H1 (cell line): ENCODE results near the gene PBX1. TPM values are rescaled to one million over a fixed set of nuclear protein-coding genes. Genes with fewer than 3 reads are reported as not detected.

Experiments
- CTCF ChIA-PET: fragments of 300-600 bp; sonication (Branson Sonifier 250); formaldehyde crosslinking; loops from one replicate; lab custom pipeline; 2021; ENCODE audit not compliant: partially characterized antibody; lab: Charles Lee
- POLR2A ChIA-PET: fragments of 300-600 bp; sonication (Branson Sonifier 250); formaldehyde crosslinking; loops from one replicate; lab custom pipeline; 2021; ENCODE audit warnings: inconsistent platforms; ENCODE audit not compliant: partially characterized antibody; lab: Charles Lee
- DNase-seq, 2 experiments: peaks; one replicate each; pipeline versions ENCODE4 v3.0.0 to v3.0.0-alpha.2; 2010 to 2022; ENCODE audit warnings: low spot score in 2 of 2, low read depth in 1 of 2, mixed read lengths in 1 of 2
- FAIRE-seq: peaks from 2 replicates; lab custom pipeline; 2011; peaks lifted over from hg19 to GRCh38; lab: Jason Lieb, UNC
- H2AFZ ChIP-seq: 2 replicates; pipeline ENCODE4 v1.8.1; 2012; ENCODE audit warnings: low read length, inconsistent platforms
- H2AK5ac ChIP-seq: 2 replicates; pipeline ENCODE4 v1.6.1; 2013; ENCODE audit warnings: low read depth, low read length
- H2BK120ac ChIP-seq: replicated peaks from 2 replicates; pipeline ENCODE3; 2013; ENCODE audit warnings: low read depth, low read length, inconsistent platforms
- H2BK12ac ChIP-seq: 2 replicates; pipeline ENCODE4 v1.6.1; 2013; ENCODE audit warnings: low read depth, low read length
- H2BK15ac ChIP-seq: 2 replicates; pipeline ENCODE4 v1.6.1; 2013; ENCODE audit warnings: low read length
- H2BK20ac ChIP-seq: 2 replicates; pipeline ENCODE4 v1.6.1; 2013; ENCODE audit warnings: low read length
- H2BK5ac ChIP-seq: 2 replicates; pipeline ENCODE4 v1.6.1; 2013; ENCODE audit warnings: low read depth, low read length
- H3K14ac ChIP-seq: 2 replicates; pipeline ENCODE4 v1.6.1; 2013; ENCODE audit warnings: inconsistent platforms; ENCODE audit not compliant: insufficient read length
- H3K18ac ChIP-seq: 2 replicates; pipeline ENCODE4 v1.6.1; 2013; ENCODE audit warnings: low read length; ENCODE audit errors: extremely low read depth
- H3K23ac ChIP-seq: 2 replicates; pipeline ENCODE4 v1.6.1; 2013; ENCODE audit warnings: inconsistent platforms; ENCODE audit not compliant: insufficient read length
- H3K23me2 ChIP-seq: 2 replicates; pipeline ENCODE4 v1.6.1; 2013; ENCODE audit warnings: low read depth, low read length
- H3K27ac ChIP-seq: 2 replicates; pipeline ENCODE4 v1.6.1; 2011; ENCODE audit warnings: low read depth, low read length, inconsistent platforms
- H3K27me3 ChIP-seq, 4 experiments: replicated peaks in 1 of 4; 1 replicate in 1 of 4; 2 replicates in 3 of 4; pipeline versions ENCODE4 v1.6.1 to v1.8.1; 2011 to 2013; ENCODE audit warnings: low read length in 3 of 4, mild to moderate bottlenecking in 3 of 4, inconsistent platforms in 2 of 4, mixed read lengths in 2 of 4, moderate library complexity in 1 of 4; ENCODE audit not compliant: control insufficient read depth in 3 of 4, insufficient read depth in 3 of 4; ENCODE audit errors: extremely low read depth in 1 of 4
- H3K36me3 ChIP-seq, 4 experiments: 2 replicates each; pipeline versions ENCODE4 v1.6.1 to v1.8.1; 2011 to 2013; ENCODE audit warnings: mild to moderate bottlenecking in 4 of 4, low read length in 3 of 4, moderate library complexity in 2 of 4, control low read depth in 1 of 4, inconsistent platforms in 1 of 4; ENCODE audit not compliant: insufficient read depth in 4 of 4, control insufficient read depth in 2 of 4
- H3K4ac ChIP-seq: replicated peaks from 2 replicates; pipeline ENCODE3; 2013; ENCODE audit warnings: low read length, low read depth, mixed read lengths, inconsistent platforms; ENCODE audit not compliant: insufficient read length
- H3K4me1 ChIP-seq, 4 experiments: replicated peaks in 1 of 4; 1 replicate in 1 of 4; 2 replicates in 3 of 4; pipeline versions ENCODE4 v1.6.1 to v1.8.1; 2011 to 2013; ENCODE audit warnings: low read length in 3 of 4, inconsistent platforms in 2 of 4, mixed read lengths in 1 of 4; ENCODE audit not compliant: insufficient read depth in 4 of 4, control insufficient read depth in 3 of 4
- H3K4me2 ChIP-seq, 2 experiments: 2 replicates each; pipeline versions ENCODE4 v1.6.1 to v1.8.1; 2011 to 2013; ENCODE audit warnings: low read depth in 2 of 2, low read length in 2 of 2, control low read depth in 1 of 2, inconsistent platforms in 1 of 2, mild to moderate bottlenecking in 1 of 2; ENCODE audit not compliant: insufficient read depth in 1 of 2
- H3K4me3 ChIP-seq, 4 experiments: fragments of 200-600, 300-600 bp in 1 of 4; sonication (generic), shearing (Covaris generic), sonication (Bioruptor Twin) in 1 of 4; 2 replicates each; pipeline versions ENCODE4 v1.5.1 to v1.8.1; 2011 to 2016; ENCODE audit warnings: low read length in 4 of 4, low read depth in 3 of 4, control low read depth in 2 of 4, inconsistent platforms in 2 of 4, mild to moderate bottlenecking in 2 of 4, mixed read lengths in 1 of 4, moderate library complexity in 1 of 4; ENCODE audit not compliant: insufficient read depth in 2 of 4; ENCODE audit errors: extremely low read depth in 1 of 4
- H3K56ac ChIP-seq: replicated peaks from 2 replicates; pipeline ENCODE3; 2013; ENCODE audit warnings: low read depth, mild to moderate bottlenecking, mixed read lengths, low read length, inconsistent platforms; ENCODE audit not compliant: insufficient read length
- H3K79me1 ChIP-seq: 2 replicates; pipeline ENCODE4 v1.6.1; 2013; ENCODE audit warnings: low read depth, low read length, control low read depth
- H3K79me2 ChIP-seq, 2 experiments: 2 replicates each; pipeline versions ENCODE4 v1.6.1 to v1.8.1; 2012 to 2013; ENCODE audit warnings: low read length in 2 of 2, mild to moderate bottlenecking in 2 of 2, inconsistent platforms in 1 of 2; ENCODE audit not compliant: insufficient read depth in 2 of 2, control insufficient read depth in 1 of 2
- H3K9ac ChIP-seq, 4 experiments: replicated peaks in 1 of 4; 1 replicate in 1 of 4; 2 replicates in 3 of 4; pipeline versions ENCODE4 v1.6.1 to v1.8.1; 2011 to 2013; ENCODE audit warnings: low read depth in 3 of 4, low read length in 3 of 4, control low read depth in 2 of 4, mild to moderate bottlenecking in 2 of 4, moderate library complexity in 2 of 4, inconsistent platforms in 1 of 4; ENCODE audit errors: extremely low read depth in 1 of 4
- H3K9me3 ChIP-seq, 2 experiments: 2 replicates each; pipeline versions ENCODE4 v1.6.1 to v1.8.1; 2012 to 2013; ENCODE audit warnings: mild to moderate bottlenecking in 2 of 2, moderate library complexity in 2 of 2, control low read depth in 1 of 2, inconsistent platforms in 1 of 2, low read depth in 1 of 2, low read length in 1 of 2, mixed read lengths in 1 of 2; ENCODE audit not compliant: insufficient read depth in 2 of 2
- H4K20me1 ChIP-seq, 2 experiments: replicated peaks in 1 of 2; 2 replicates each; pipeline versions ENCODE3 to v1.8.1; 2011 to 2013; ENCODE audit warnings: inconsistent platforms in 2 of 2, low read length in 2 of 2, mild to moderate bottlenecking in 1 of 2; ENCODE audit not compliant: insufficient read depth in 2 of 2, control insufficient read depth in 1 of 2
- H4K5ac ChIP-seq: 2 replicates; pipeline ENCODE4 v1.6.1; 2013; ENCODE audit warnings: low read length, low read depth, mixed read lengths, inconsistent platforms; ENCODE audit not compliant: insufficient read length
- H4K8ac ChIP-seq: 2 replicates; pipeline ENCODE4 v1.8.0; 2013; ENCODE audit warnings: mild to moderate bottlenecking, moderate library complexity, low read length, inconsistent platforms; ENCODE audit not compliant: insufficient read depth; ENCODE audit errors: extremely low read depth
- H4K91ac ChIP-seq: replicated peaks from 2 replicates; pipeline ENCODE3; 2013; ENCODE audit warnings: low read length, mixed read lengths, inconsistent platforms; ENCODE audit not compliant: insufficient read length
- CHD2 ChIP-seq: IDR thresholded peaks from 2 replicates; pipeline ENCODE4 v1.6.1; 2012; ENCODE audit warnings: low read length, improper control_type of control experiment
- CREB1 ChIP-seq: IDR thresholded peaks from 2 replicates; pipeline ENCODE4 v1.6.1; 2012; ENCODE audit warnings: inconsistent platforms
- CTBP2 ChIP-seq: IDR thresholded peaks from 2 replicates; pipeline ENCODE4 v1.7.0; 2011; ENCODE audit warnings: borderline replicate concordance, mild to moderate bottlenecking, moderate library complexity, mixed read lengths, low read length; ENCODE audit not compliant: insufficient read depth, insufficient read length
- FOSL1 ChIP-seq: IDR thresholded peaks from 2 replicates; pipeline ENCODE4 v1.6.1; 2011; ENCODE audit warnings: mild to moderate bottlenecking, low read depth, low read length, moderate library complexity; ENCODE audit not compliant: insufficient read depth
- HDAC6 ChIP-seq: IDR thresholded peaks from one replicate; pipeline ENCODE4 v1.7.1; 2012; ENCODE audit warnings: low read depth, mild to moderate bottlenecking, inconsistent platforms, low read length, moderate library complexity
- MAFK ChIP-seq: IDR thresholded peaks from 2 replicates; pipeline ENCODE4 v1.6.1; 2012; ENCODE audit warnings: low read depth, mild to moderate bottlenecking, improper control_type of control experiment, low read length
- SIRT6 ChIP-seq: IDR thresholded peaks from one replicate; pipeline ENCODE4 v1.7.1; 2012; ENCODE audit warnings: low read length, inconsistent platforms
- SP4 ChIP-seq: IDR thresholded peaks from 2 replicates; pipeline ENCODE4 v1.6.1; 2012; ENCODE audit warnings: low read length, inconsistent platforms
- TAF7 ChIP-seq: optimal IDR thresholded peaks from 2 replicates; pipeline ENCODE3; 2011; ENCODE audit warnings: low read depth, mild to moderate bottlenecking, inconsistent platforms, low read length, moderate library complexity, borderline replicate concordance
- TCF12 ChIP-seq: IDR thresholded peaks from 2 replicates; pipeline ENCODE4 v1.6.1; 2011; ENCODE audit warnings: low read depth, mild to moderate bottlenecking, low read length
- WGBS, 2 experiments: shearing (Covaris generic) in 1 of 2; methylation state at CpG; one replicate each; pipeline versions ENCODE4 v1.1.6 to v1.1.7; 2013 to 2015; ENCODE audit warnings: low lambda C conversion rate in 2 of 2, mixed read lengths in 2 of 2, inconsistent platforms in 1 of 2, low coverage in 1 of 2, missing lambda C conversion rate in 1 of 2; ENCODE audit not compliant: insufficient replicate concordance in 2 of 2, insufficient coverage in 1 of 2, insufficient read length in 1 of 2; ENCODE audit errors: extremely low coverage in 1 of 2, missing lambda C conversion rate in 1 of 2; 5-methylcytosine and 5-hydroxymethylcytosine counted together
- polyA plus RNA-seq, 7 experiments: library from polyadenylated mRNA; depleted of rRNA in 3 of 7; stranded (reverse) in 5 of 7; unstranded in 2 of 7; fragments of >200 nt in 5 of 7; fragments of 200-250 nt in 2 of 7; gene quantifications; 1 replicate in 5 of 7; 2 replicates in 1 of 7; 4 replicates in 1 of 7; pipeline versions ENCODE4 v1.2.1 to v1.2.3, GENCODE V29; 2011 to 2013; ENCODE audit warnings: missing spikeins in 2 of 7, mixed read lengths in 2 of 7
- total RNA-seq: library from RNA; stranded (reverse); fragmentation: NEBNext Ultra II Directional; extraction: Animal tissue kit (Norgen Biotek cat#: 25700); gene quantifications from 2 replicates; pipeline ENCODE4 v1.2.1, GENCODE V29; 2021
- TF ChIP-seq, protein P1 (sequence below): IDR thresholded peaks from 2 replicates; pipeline ENCODE4 v1.6.1; 2012; ENCODE audit warnings: inconsistent platforms
- TF ChIP-seq, protein P2 (sequence below), 3 experiments: IDR thresholded peaks; 1 replicate in 2 of 3; 2 replicates in 1 of 3; pipeline versions ENCODE4 v1.5.1 to v1.6.1; 2011; ENCODE audit warnings: low read length in 3 of 3, mild to moderate bottlenecking in 3 of 3, inconsistent platforms in 2 of 3, low read depth in 1 of 3, moderate library complexity in 1 of 3; ENCODE audit not compliant: insufficient read depth in 1 of 3; ENCODE audit errors: control extremely low read depth in 1 of 3

The PBX1 gene
- total and polyA plus RNA-seq, 2 of the 8 experiments (the other 6 are each of a cell fraction or from before 2014, with no cell fraction given): 87.4 to 124 TPM

DNA sequence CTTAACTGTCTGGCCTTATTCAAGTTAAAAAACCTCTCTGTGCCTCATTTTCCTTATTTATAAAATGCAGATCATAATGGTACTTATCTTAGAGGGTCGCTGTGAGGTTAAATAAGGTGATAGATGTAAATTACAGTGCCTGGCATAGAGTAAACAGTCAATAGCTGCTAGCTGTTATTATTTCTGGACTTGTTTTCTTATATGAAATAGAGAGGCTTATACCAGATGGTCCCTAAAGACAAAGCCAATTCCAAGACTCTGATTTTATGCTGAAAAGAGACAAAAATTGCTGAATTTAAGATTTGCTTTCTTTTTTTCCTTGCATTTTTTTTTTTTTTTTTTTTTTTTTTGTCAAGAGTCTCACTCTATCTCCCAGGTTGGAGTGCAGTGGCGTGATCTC lies 10.3 kb downstream of the PBX1 start:
- H3K79me1 ChIP-seq: peaks cover 5% of the 10 kb centered on the region; the same call in 1 of the 2 replicates
- H4K91ac ChIP-seq: no peak overlapping the region
- no peak overlapping the region for H3K56ac ChIP-seq
- peaks cover 0 to 30% (median 5%) of the 10 kb centered on the region in 4 experiments; a peak in 3 of 8 replicates for H3K36me3 ChIP-seq
- no peak overlapping the region for H2AFZ ChIP-seq
- H3K23ac ChIP-seq: no peak overlapping the region
- FAIRE-seq: no peak
- no peak overlapping the region for H2BK15ac ChIP-seq
- H2BK12ac ChIP-seq: no peak overlapping the region
- peaks cover 19 to 98% of the 10 kb centered on the region in 2 experiments for H3K79me2 ChIP-seq
- H3K4me3 ChIP-seq: no peak overlapping the region
- peaks cover 8 to 13% of the 10 kb centered on the region in 2 experiments for H4K20me1 ChIP-seq
- H3K9ac ChIP-seq: no peak overlapping the region
- H3K23me2 ChIP-seq: no peaks in the 10 kb centered on the region
- no peak overlapping the region for H3K18ac ChIP-seq
- no peak overlapping the region for H3K14ac ChIP-seq
- no peaks in the 10 kb centered on the region for H3K9me3 ChIP-seq
- peaks cover 0 to 22% (median 14%) of the 10 kb centered on the region in 4 experiments; a peak in 6 of 7 replicates for H3K4me1 ChIP-seq
- CTCF ChIA-PET: interaction anchor here (1.2 to 1.7 kb wide), 2 partner anchors 329 to 1690 kb away, joined by 3 to 5 read pairs; no protein-coding TSS in a partner anchor
- H2AK5ac ChIP-seq: no peak overlapping the region
- POLR2A ChIA-PET: interaction anchor here (1.3 kb wide), 1 partner anchor 9 kb away, joined by 3 read pairs; no protein-coding TSS in a partner anchor
- no peak overlapping the region for H2BK120ac ChIP-seq
- H2BK20ac ChIP-seq: no peak overlapping the region
- no peak overlapping the region for H4K5ac ChIP-seq
- H3K27me3 ChIP-seq: no peaks in the 10 kb centered on the region
- H4K8ac ChIP-seq: no peak overlapping the region
- H3K27ac ChIP-seq: no peak overlapping the region
- no peak overlapping the region for H2BK5ac ChIP-seq
- WGBS, 2 experiments: 93% methylated on average over 2 of the region's 2 CpGs; no CpG with 5 or more reads in 1 of the 2 experiments
- no peak for DNase-seq
- H3K4ac ChIP-seq: no peak overlapping the region
- H3K4me2 ChIP-seq: no peak overlapping the region
- TF ChIP-seq TCF12 (no peak), MAFK (no peak), CREB1 (no peak), HDAC6 (no peak), TAF7 (no peak), FOSL1 (no peak), SIRT6 (no peak), SP4 (no peak), CHD2 (no peak), CTBP2 (no peak)
- TF ChIP-seq, protein P1, sequence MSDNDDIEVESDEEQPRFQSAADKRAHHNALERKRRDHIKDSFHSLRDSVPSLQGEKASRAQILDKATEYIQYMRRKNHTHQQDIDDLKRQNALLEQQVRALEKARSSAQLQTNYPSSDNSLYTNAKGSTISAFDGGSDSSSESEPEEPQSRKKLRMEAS: no peak
- TF ChIP-seq, protein P2, sequence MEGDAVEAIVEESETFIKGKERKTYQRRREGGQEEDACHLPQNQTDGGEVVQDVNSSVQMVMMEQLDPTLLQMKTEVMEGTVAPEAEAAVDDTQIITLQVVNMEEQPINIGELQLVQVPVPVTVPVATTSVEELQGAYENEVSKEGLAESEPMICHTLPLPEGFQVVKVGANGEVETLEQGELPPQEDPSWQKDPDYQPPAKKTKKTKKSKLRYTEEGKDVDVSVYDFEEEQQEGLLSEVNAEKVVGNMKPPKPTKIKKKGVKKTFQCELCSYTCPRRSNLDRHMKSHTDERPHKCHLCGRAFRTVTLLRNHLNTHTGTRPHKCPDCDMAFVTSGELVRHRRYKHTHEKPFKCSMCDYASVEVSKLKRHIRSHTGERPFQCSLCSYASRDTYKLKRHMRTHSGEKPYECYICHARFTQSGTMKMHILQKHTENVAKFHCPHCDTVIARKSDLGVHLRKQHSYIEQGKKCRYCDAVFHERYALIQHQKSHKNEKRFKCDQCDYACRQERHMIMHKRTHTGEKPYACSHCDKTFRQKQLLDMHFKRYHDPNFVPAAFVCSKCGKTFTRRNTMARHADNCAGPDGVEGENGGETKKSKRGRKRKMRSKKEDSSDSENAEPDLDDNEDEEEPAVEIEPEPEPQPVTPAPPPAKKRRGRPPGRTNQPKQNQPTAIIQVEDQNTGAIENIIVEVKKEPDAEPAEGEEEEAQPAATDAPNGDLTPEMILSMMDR (IDR thresholded peaks at IDR 0.05; ENCODE audit: control extremely low read depth in 1 of 3, insufficient read depth in 1 of 3, low read depth in 1 of 3, low read length in 3 of 3): no peak
